H1 (cell line): ENCODE data around the gene ST6GALNAC3. TPM values are rescaled to one million over a fixed set of nuclear protein-coding genes. Genes with fewer than 3 reads are reported as not detected.

ENCODE experiments used
- CTCF ChIA-PET: fragments of 300-600 bp; sonication (Branson Sonifier 250); formaldehyde crosslinking; loops from one replicate; lab custom pipeline; 2021; ENCODE audit not compliant: partially characterized antibody; lab: Charles Lee
- POLR2A ChIA-PET: fragments of 300-600 bp; sonication (Branson Sonifier 250); formaldehyde crosslinking; loops from one replicate; lab custom pipeline; 2021; ENCODE audit warnings: inconsistent platforms; ENCODE audit not compliant: partially characterized antibody; lab: Charles Lee
- DNase-seq, 2 experiments: peaks; one replicate each; pipeline versions ENCODE4 v3.0.0 to v3.0.0-alpha.2; 2010 to 2022; ENCODE audit warnings: low spot score in 2 of 2, low read depth in 1 of 2, mixed read lengths in 1 of 2
- FAIRE-seq: peaks from 2 replicates; lab custom pipeline; 2011; peaks lifted over from hg19 to GRCh38; lab: Jason Lieb, UNC
- H2AFZ ChIP-seq: 2 replicates; pipeline ENCODE4 v1.8.1; 2012; ENCODE audit warnings: low read length, inconsistent platforms
- H2AK5ac ChIP-seq: 2 replicates; pipeline ENCODE4 v1.6.1; 2013; ENCODE audit warnings: low read depth, low read length
- H2BK120ac ChIP-seq: replicated peaks from 2 replicates; pipeline ENCODE3; 2013; ENCODE audit warnings: low read depth, low read length, inconsistent platforms
- H2BK12ac ChIP-seq: 2 replicates; pipeline ENCODE4 v1.6.1; 2013; ENCODE audit warnings: low read depth, low read length
- H2BK15ac ChIP-seq: 2 replicates; pipeline ENCODE4 v1.6.1; 2013; ENCODE audit warnings: low read length
- H2BK20ac ChIP-seq: 2 replicates; pipeline ENCODE4 v1.6.1; 2013; ENCODE audit warnings: low read length
- H2BK5ac ChIP-seq: 2 replicates; pipeline ENCODE4 v1.6.1; 2013; ENCODE audit warnings: low read depth, low read length
- H3K14ac ChIP-seq: 2 replicates; pipeline ENCODE4 v1.6.1; 2013; ENCODE audit warnings: inconsistent platforms; ENCODE audit not compliant: insufficient read length
- H3K18ac ChIP-seq: 2 replicates; pipeline ENCODE4 v1.6.1; 2013; ENCODE audit warnings: low read length; ENCODE audit errors: extremely low read depth
- H3K23ac ChIP-seq: 2 replicates; pipeline ENCODE4 v1.6.1; 2013; ENCODE audit warnings: inconsistent platforms; ENCODE audit not compliant: insufficient read length
- H3K23me2 ChIP-seq: 2 replicates; pipeline ENCODE4 v1.6.1; 2013; ENCODE audit warnings: low read depth, low read length
- H3K27ac ChIP-seq: 2 replicates; pipeline ENCODE4 v1.6.1; 2011; ENCODE audit warnings: low read depth, low read length, inconsistent platforms
- H3K27me3 ChIP-seq, 4 experiments: replicated peaks in 1 of 4; 1 replicate in 1 of 4; 2 replicates in 3 of 4; pipeline versions ENCODE4 v1.6.1 to v1.8.1; 2011 to 2013; ENCODE audit warnings: low read length in 3 of 4, mild to moderate bottlenecking in 3 of 4, inconsistent platforms in 2 of 4, mixed read lengths in 2 of 4, moderate library complexity in 1 of 4; ENCODE audit not compliant: control insufficient read depth in 3 of 4, insufficient read depth in 3 of 4; ENCODE audit errors: extremely low read depth in 1 of 4
- H3K36me3 ChIP-seq, 4 experiments: 2 replicates each; pipeline versions ENCODE4 v1.6.1 to v1.8.1; 2011 to 2013; ENCODE audit warnings: mild to moderate bottlenecking in 4 of 4, low read length in 3 of 4, moderate library complexity in 2 of 4, control low read depth in 1 of 4, inconsistent platforms in 1 of 4; ENCODE audit not compliant: insufficient read depth in 4 of 4, control insufficient read depth in 2 of 4
- H3K4ac ChIP-seq: replicated peaks from 2 replicates; pipeline ENCODE3; 2013; ENCODE audit warnings: low read length, low read depth, mixed read lengths, inconsistent platforms; ENCODE audit not compliant: insufficient read length
- H3K4me1 ChIP-seq, 4 experiments: replicated peaks in 1 of 4; 1 replicate in 1 of 4; 2 replicates in 3 of 4; pipeline versions ENCODE4 v1.6.1 to v1.8.1; 2011 to 2013; ENCODE audit warnings: low read length in 3 of 4, inconsistent platforms in 2 of 4, mixed read lengths in 1 of 4; ENCODE audit not compliant: insufficient read depth in 4 of 4, control insufficient read depth in 3 of 4
- H3K4me2 ChIP-seq, 2 experiments: 2 replicates each; pipeline versions ENCODE4 v1.6.1 to v1.8.1; 2011 to 2013; ENCODE audit warnings: low read depth in 2 of 2, low read length in 2 of 2, control low read depth in 1 of 2, inconsistent platforms in 1 of 2, mild to moderate bottlenecking in 1 of 2; ENCODE audit not compliant: insufficient read depth in 1 of 2
- H3K4me3 ChIP-seq, 4 experiments: fragments of 200-600, 300-600 bp in 1 of 4; sonication (generic), shearing (Covaris generic), sonication (Bioruptor Twin) in 1 of 4; 2 replicates each; pipeline versions ENCODE4 v1.5.1 to v1.8.1; 2011 to 2016; ENCODE audit warnings: low read length in 4 of 4, low read depth in 3 of 4, control low read depth in 2 of 4, inconsistent platforms in 2 of 4, mild to moderate bottlenecking in 2 of 4, mixed read lengths in 1 of 4, moderate library complexity in 1 of 4; ENCODE audit not compliant: insufficient read depth in 2 of 4; ENCODE audit errors: extremely low read depth in 1 of 4
- H3K56ac ChIP-seq: replicated peaks from 2 replicates; pipeline ENCODE3; 2013; ENCODE audit warnings: low read depth, mild to moderate bottlenecking, mixed read lengths, low read length, inconsistent platforms; ENCODE audit not compliant: insufficient read length
- H3K79me1 ChIP-seq: 2 replicates; pipeline ENCODE4 v1.6.1; 2013; ENCODE audit warnings: low read depth, low read length, control low read depth
- H3K79me2 ChIP-seq, 2 experiments: 2 replicates each; pipeline versions ENCODE4 v1.6.1 to v1.8.1; 2012 to 2013; ENCODE audit warnings: low read length in 2 of 2, mild to moderate bottlenecking in 2 of 2, inconsistent platforms in 1 of 2; ENCODE audit not compliant: insufficient read depth in 2 of 2, control insufficient read depth in 1 of 2
- H3K9ac ChIP-seq, 4 experiments: replicated peaks in 1 of 4; 1 replicate in 1 of 4; 2 replicates in 3 of 4; pipeline versions ENCODE4 v1.6.1 to v1.8.1; 2011 to 2013; ENCODE audit warnings: low read depth in 3 of 4, low read length in 3 of 4, control low read depth in 2 of 4, mild to moderate bottlenecking in 2 of 4, moderate library complexity in 2 of 4, inconsistent platforms in 1 of 4; ENCODE audit errors: extremely low read depth in 1 of 4
- H3K9me3 ChIP-seq, 2 experiments: 2 replicates each; pipeline versions ENCODE4 v1.6.1 to v1.8.1; 2012 to 2013; ENCODE audit warnings: mild to moderate bottlenecking in 2 of 2, moderate library complexity in 2 of 2, control low read depth in 1 of 2, inconsistent platforms in 1 of 2, low read depth in 1 of 2, low read length in 1 of 2, mixed read lengths in 1 of 2; ENCODE audit not compliant: insufficient read depth in 2 of 2
- H4K20me1 ChIP-seq, 2 experiments: replicated peaks in 1 of 2; 2 replicates each; pipeline versions ENCODE3 to v1.8.1; 2011 to 2013; ENCODE audit warnings: inconsistent platforms in 2 of 2, low read length in 2 of 2, mild to moderate bottlenecking in 1 of 2; ENCODE audit not compliant: insufficient read depth in 2 of 2, control insufficient read depth in 1 of 2
- H4K5ac ChIP-seq: 2 replicates; pipeline ENCODE4 v1.6.1; 2013; ENCODE audit warnings: low read length, low read depth, mixed read lengths, inconsistent platforms; ENCODE audit not compliant: insufficient read length
- H4K8ac ChIP-seq: 2 replicates; pipeline ENCODE4 v1.8.0; 2013; ENCODE audit warnings: mild to moderate bottlenecking, moderate library complexity, low read length, inconsistent platforms; ENCODE audit not compliant: insufficient read depth; ENCODE audit errors: extremely low read depth
- H4K91ac ChIP-seq: replicated peaks from 2 replicates; pipeline ENCODE3; 2013; ENCODE audit warnings: low read length, mixed read lengths, inconsistent platforms; ENCODE audit not compliant: insufficient read length
- ATF2 ChIP-seq: IDR thresholded peaks from 2 replicates; pipeline ENCODE4 v1.6.1; 2012; ENCODE audit warnings: low read length, inconsistent platforms
- BRCA1 ChIP-seq: IDR thresholded peaks from 2 replicates; pipeline ENCODE4 v1.6.1; 2012; ENCODE audit warnings: low read depth, low read length, improper control_type of control experiment
- CBX5 ChIP-seq: fragments of 300-800, 300-1000 bp; sonication (generic); IDR thresholded peaks from 2 replicates; pipeline ENCODE4 v1.7.1; 2016; ENCODE audit warnings: antibody characterized with exemption, low read length, low read depth
- CBX8 ChIP-seq: fragments of 300-800, 300-1000 bp; sonication (generic); IDR thresholded peaks from 2 replicates; pipeline ENCODE4 v1.7.1; 2016; ENCODE audit warnings: low read depth, low read length, borderline replicate concordance
- KDM4A ChIP-seq: IDR thresholded peaks from one replicate; pipeline ENCODE4 v1.7.1; 2012; ENCODE audit warnings: low read depth, mild to moderate bottlenecking, moderate library complexity, low read length, inconsistent platforms; ENCODE audit not compliant: severe bottlenecking
- POLR2AphosphoS5 ChIP-seq: IDR thresholded peaks from 2 replicates; pipeline ENCODE4 v1.6.1; 2011; ENCODE audit warnings: low read depth, low read length
- SAP30 ChIP-seq: fragments of 300-600 bp; sonication (generic); IDR thresholded peaks from 2 replicates; pipeline ENCODE4 v1.7.1; 2012; ENCODE audit warnings: low read length, moderate library complexity, mild to moderate bottlenecking, inconsistent platforms; ENCODE audit not compliant: insufficient read depth, insufficient replicate concordance
- SIN3A ChIP-seq, 2 experiments: IDR thresholded peaks in 1 of 2; conservative IDR thresholded peaks in 1 of 2; 2 replicates each; pipeline ENCODE4 v1.6.1; 2011 to 2012; ENCODE audit warnings: low read length in 2 of 2, improper control_type of control experiment in 1 of 2, low read depth in 1 of 2, mild to moderate bottlenecking in 1 of 2
- TAF7 ChIP-seq: optimal IDR thresholded peaks from 2 replicates; pipeline ENCODE3; 2011; ENCODE audit warnings: low read depth, mild to moderate bottlenecking, inconsistent platforms, low read length, moderate library complexity, borderline replicate concordance
- TCF12 ChIP-seq: IDR thresholded peaks from 2 replicates; pipeline ENCODE4 v1.6.1; 2011; ENCODE audit warnings: low read depth, mild to moderate bottlenecking, low read length
- WGBS, 2 experiments: shearing (Covaris generic) in 1 of 2; methylation state at CpG; one replicate each; pipeline versions ENCODE4 v1.1.6 to v1.1.7; 2013 to 2015; ENCODE audit warnings: low lambda C conversion rate in 2 of 2, mixed read lengths in 2 of 2, inconsistent platforms in 1 of 2, low coverage in 1 of 2, missing lambda C conversion rate in 1 of 2; ENCODE audit not compliant: insufficient replicate concordance in 2 of 2, insufficient coverage in 1 of 2, insufficient read length in 1 of 2; ENCODE audit errors: extremely low coverage in 1 of 2, missing lambda C conversion rate in 1 of 2; 5-methylcytosine and 5-hydroxymethylcytosine counted together
- polyA plus RNA-seq, 7 experiments: library from polyadenylated mRNA; depleted of rRNA in 3 of 7; stranded (reverse) in 5 of 7; unstranded in 2 of 7; fragments of >200 nt in 5 of 7; fragments of 200-250 nt in 2 of 7; gene quantifications; 1 replicate in 5 of 7; 2 replicates in 1 of 7; 4 replicates in 1 of 7; pipeline versions ENCODE4 v1.2.1 to v1.2.3, GENCODE V29; 2011 to 2013; ENCODE audit warnings: missing spikeins in 2 of 7, mixed read lengths in 2 of 7
- total RNA-seq: library from RNA; stranded (reverse); fragmentation: NEBNext Ultra II Directional; extraction: Animal tissue kit (Norgen Biotek cat#: 25700); gene quantifications from 2 replicates; pipeline ENCODE4 v1.2.1, GENCODE V29; 2021

The ST6GALNAC3 gene
- total and polyA plus RNA-seq, 2 of the 8 experiments (the other 6 are each of a cell fraction or from before 2014, with no cell fraction given) = 4.9 to 19.0 TPM

- no peak overlapping the region for H2BK20ac ChIP-seq
- H2BK120ac ChIP-seq = no peak overlapping the region
- no peak overlapping the region for H2BK12ac ChIP-seq
- no peaks in the 10 kb centered on the region for H4K20me1 ChIP-seq
- H2BK5ac ChIP-seq = no peak overlapping the region
- H3K56ac ChIP-seq = no peak overlapping the region
- no peak overlapping the region for H3K27ac ChIP-seq
- no peak overlapping the region for H2BK15ac ChIP-seq
- FAIRE-seq = no peak
- H3K36me3 ChIP-seq = no peaks in the 10 kb centered on the region
- no peak overlapping the region for H3K23ac ChIP-seq
- H4K91ac ChIP-seq = no peak overlapping the region
- no peak overlapping the region for H3K14ac ChIP-seq
- no peaks in the 10 kb centered on the region; the same call in 1 of the 2 replicates for H3K79me1 ChIP-seq
- peaks cover 0 to 3% (median 0%) of the 10 kb centered on the region in 4 experiments; a peak in 2 of 7 replicates for H3K4me1 ChIP-seq
- WGBS, 2 experiments = 94% methylated on average over 3 of the region's 3 CpGs; no CpG with 5 or more reads in 1 of the 2 experiments
- H3K4ac ChIP-seq = no peak overlapping the region
- DNase-seq = no peak
- H3K4me3 ChIP-seq = no peak overlapping the region
- H3K9me3 ChIP-seq = no peaks in the 10 kb centered on the region
- H3K27me3 ChIP-seq = no peaks in the 10 kb centered on the region; a peak in 1 of 7 replicates
- H3K23me2 ChIP-seq = no peaks in the 10 kb centered on the region
- H4K5ac ChIP-seq = no peak overlapping the region
- H3K4me2 ChIP-seq = no peak overlapping the region
- no peak overlapping the region for H4K8ac ChIP-seq
- no peak overlapping the region for H3K18ac ChIP-seq
- H2AFZ ChIP-seq = no peak overlapping the region
- ChIA-PET CTCF (interaction anchor here (1.0 kb wide), 1 partner anchor 28 kb away, joined by 3 read pairs; no protein-coding TSS in a partner anchor), POLR2A (interaction anchor here (1.2 kb wide), 1 partner anchor 19 kb away, joined by 3 read pairs; no protein-coding TSS in a partner anchor)
- no peaks in the 10 kb centered on the region; a peak in 2 of 4 replicates for H3K79me2 ChIP-seq
- H2AK5ac ChIP-seq = no peak overlapping the region
- no peak overlapping the region for H3K9ac ChIP-seq
- TF ChIP-seq ATF2 = no peak
- no peak for TF ChIP-seq CBX8
- TF ChIP-seq SAP30 = no peak
- no peak for TF ChIP-seq TAF7
- TF ChIP-seq POLR2AphosphoS5 = no peak
- TF ChIP-seq SIN3A (conservative IDR thresholded peaks at IDR 0.05 in 1 of 2, IDR thresholded peaks at IDR 0.05 in 1 of 2; ENCODE audit: low read depth in 1 of 2, low read length in 2 of 2) = no peak
- no peak for TF ChIP-seq TCF12
- no peak for TF ChIP-seq CBX5
- no peak for TF ChIP-seq BRCA1
- TF ChIP-seq KDM4A = no peak
Measured at GRCh38 chr1:76125473-76126219, 51.1 kb downstream of the ST6GALNAC3 start.
